OCI-LY3 (cell line): ENCODE results near the gene CHAF1A.

Source experiments
- EZH2phosphoT487 ChIP-seq: fragments of 200-600 bp; shearing (Covaris generic); IDR thresholded peaks from 2 replicates; pipeline ENCODE4 v1.6.1; 2018; ENCODE audit warnings: antibody characterized with exemption, mixed run types, low read depth
- TF ChIP-seq, protein P1 (sequence below): fragments of 200-600, 300-600 bp; sonication (generic); IDR thresholded peaks from 2 replicates; pipeline ENCODE4 v1.5.1; 2014; ENCODE audit warnings: antibody characterized with exemption, low read length, low read depth

- TF ChIP-seq, protein P1, sequence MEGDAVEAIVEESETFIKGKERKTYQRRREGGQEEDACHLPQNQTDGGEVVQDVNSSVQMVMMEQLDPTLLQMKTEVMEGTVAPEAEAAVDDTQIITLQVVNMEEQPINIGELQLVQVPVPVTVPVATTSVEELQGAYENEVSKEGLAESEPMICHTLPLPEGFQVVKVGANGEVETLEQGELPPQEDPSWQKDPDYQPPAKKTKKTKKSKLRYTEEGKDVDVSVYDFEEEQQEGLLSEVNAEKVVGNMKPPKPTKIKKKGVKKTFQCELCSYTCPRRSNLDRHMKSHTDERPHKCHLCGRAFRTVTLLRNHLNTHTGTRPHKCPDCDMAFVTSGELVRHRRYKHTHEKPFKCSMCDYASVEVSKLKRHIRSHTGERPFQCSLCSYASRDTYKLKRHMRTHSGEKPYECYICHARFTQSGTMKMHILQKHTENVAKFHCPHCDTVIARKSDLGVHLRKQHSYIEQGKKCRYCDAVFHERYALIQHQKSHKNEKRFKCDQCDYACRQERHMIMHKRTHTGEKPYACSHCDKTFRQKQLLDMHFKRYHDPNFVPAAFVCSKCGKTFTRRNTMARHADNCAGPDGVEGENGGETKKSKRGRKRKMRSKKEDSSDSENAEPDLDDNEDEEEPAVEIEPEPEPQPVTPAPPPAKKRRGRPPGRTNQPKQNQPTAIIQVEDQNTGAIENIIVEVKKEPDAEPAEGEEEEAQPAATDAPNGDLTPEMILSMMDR, result no peak
- no peak for TF ChIP-seq EZH2phosphoT487
Measured at GRCh38 chr19:4456843-4457653, 54.6 kb downstream of the CHAF1A start.
